ENCODE data around the gene PTPN23.

- TF ChIP-seq POLR2A (IDR thresholded peaks at IDR 0.05) (no peak), CTCF (IDR thresholded peaks at IDR 0.05) (no peak), POLR2AphosphoS5 (IDR thresholded peaks at IDR 0.05) (no peak)
Observed at GRCh38 chr3:47430606-47431005, 49.8 kb downstream of the PTPN23 start.

Measured in breast epithelium (tissue), 3 donors.